Colonic mucosa (tissue), 4 donors: ENCODE data around the gene RBM19. TPM values are rescaled to one million over a fixed set of nuclear protein-coding genes. Genes with fewer than 3 reads are reported as not detected.

Experiments
- DNase-seq: peaks from one replicate; pipeline ENCODE4 v3.0.0-alpha.2; 2020
- H3K27ac ChIP-seq: fragments of 200-600 bp; one replicate; pipeline ENCODE4 v1.8.0; 2021
- H3K27me3 ChIP-seq: fragments of 200-600 bp; one replicate; pipeline ENCODE4 v1.8.0; 2021
- H3K36me3 ChIP-seq: fragments of 200-600 bp; one replicate; pipeline ENCODE4 v1.8.0; 2021
- H3K4me1 ChIP-seq: fragments of 200-600 bp; one replicate; pipeline ENCODE4 v1.8.0; 2021; ENCODE audit warnings: mild to moderate bottlenecking
- H3K4me3 ChIP-seq: fragments of 200-600 bp; one replicate; pipeline ENCODE4 v1.8.0; 2021
- H3K9ac ChIP-seq, 2 donors: one replicate each; pipeline ENCODE4 v1.7.0; 2013; ENCODE audit warnings: control low read depth in 2 of 2, low read depth in 2 of 2, low read length in 2 of 2
- H3K9me3 ChIP-seq: fragments of 200-600 bp; one replicate; pipeline ENCODE4 v1.8.0; 2021
- CTCF ChIP-seq: fragments of 200-600 bp; IDR thresholded peaks from one replicate; pipeline ENCODE4 v1.8.0; 2022; ENCODE audit warnings: antibody characterized with exemption, mild to moderate bottlenecking
- intact Hi-C: fragments of 100-400 bp; cut with DNase I; formaldehyde crosslinking; loops from one replicate; pipeline ENCODE4 v1.14.1; 2022
- total RNA-seq, 2 donors: library from RNA; stranded (reverse); fragmentation: NEBNext Ultra II Directional in 1 of 2; extraction: Animal tissue kit (Norgen Biotek cat#: 25700) in 1 of 2; gene quantifications; one replicate each; pipeline ENCODE4 v1.2.1, GENCODE V29; 2021
- donor health status: healthy.
- donor health status: DM: no; HTN: no; CAD: no.
- donor health status: DM: no; HTN: no; CAD: no.

The RBM19 gene
- total RNA-seq, 2 donors from 2014 or later, result 13.5 to 33.1 TPM

- no peaks in the 10 kb centered on the region for H3K9me3 ChIP-seq
- H3K4me3 ChIP-seq, result no peak overlapping the region
- DNase-seq, result no peak
- no peak overlapping the region for H3K9ac ChIP-seq
- no peak overlapping the region for H3K27ac ChIP-seq
- no peaks in the 10 kb centered on the region for H3K4me1 ChIP-seq
- intact Hi-C loops, result loop anchor here (5.0 kb wide), 1 partner anchor 448 kb away; no protein-coding TSS in a partner anchor
- no peaks in the 10 kb centered on the region for H3K27me3 ChIP-seq
- H3K36me3 ChIP-seq, result no peaks in the 10 kb centered on the region
- TF ChIP-seq CTCF, result no peak
Observed at GRCh38 chr12:113909776-113910420, 56.2 kb downstream of the RBM19 start.

- Histone ChIP-seq H3K9me3 (no peaks in the 10 kb centered on the region), H3K27me3 (no peaks in the 10 kb centered on the region), H3K27ac (no peak overlapping the region), H3K4me1 (no peaks in the 10 kb centered on the region), H3K36me3 (no peaks in the 10 kb centered on the region), H3K9ac (no peak overlapping the region), H3K4me3 (no peak overlapping the region)
- no peak for DNase-seq
- TF ChIP-seq CTCF, result no peak
- intact Hi-C loops, result no loop called here
Observed at GRCh38 chr12:113908584-113909100, 57.5 kb downstream of the RBM19 start.

- Histone ChIP-seq H3K27ac (no peak overlapping the region), H3K4me3 (no peak overlapping the region), H3K9ac (no peak overlapping the region), H3K27me3 (no peaks in the 10 kb centered on the region), H3K9me3 (no peaks in the 10 kb centered on the region), H3K36me3 (no peaks in the 10 kb centered on the region), H3K4me1 (no peaks in the 10 kb centered on the region)
- DNase-seq, result no peak
- no peak for TF ChIP-seq CTCF
- intact Hi-C loops, result no loop called here
Observed at GRCh38 chr12:113907446-113908180, 58.5 kb downstream of the RBM19 start.

- Histone ChIP-seq H3K36me3 (no peaks in the 10 kb centered on the region), H3K4me1 (no peaks in the 10 kb centered on the region), H3K27ac (no peak overlapping the region), H3K27me3 (no peaks in the 10 kb centered on the region), H3K9ac (no peak overlapping the region), H3K9me3 (no peaks in the 10 kb centered on the region), H3K4me3 (no peak overlapping the region)
- intact Hi-C loops, result no loop called here
- no peak for TF ChIP-seq CTCF
- DNase-seq, result no peak
Observed at GRCh38 chr12:113906411-113907200, 59.5 kb downstream of the RBM19 start.

- Histone ChIP-seq H3K27ac (no peak overlapping the region), H3K9ac (no peak overlapping the region), H3K9me3 (no peaks in the 10 kb centered on the region), H3K36me3 (no peaks in the 10 kb centered on the region), H3K4me1 (no peaks in the 10 kb centered on the region), H3K27me3 (no peaks in the 10 kb centered on the region), H3K4me3 (no peak overlapping the region)
- DNase-seq, result no peak
- no peak for TF ChIP-seq CTCF
- intact Hi-C loops, result no loop called here
Observed at GRCh38 chr12:113905829-113906228, 60.3 kb downstream of the RBM19 start.
